WI38 (cell line): ENCODE measurements around the gene GALK2.

Source experiments
- H3K4me3 ChIP-seq: 2 replicates; pipeline ENCODE4 v1.5.1; 2011; ENCODE audit warnings: low read depth, mild to moderate bottlenecking, control low read depth, low read length
- CTCF ChIP-seq: IDR thresholded peaks from 2 replicates; pipeline ENCODE4 v1.5.1; 2012; ENCODE audit warnings: low read depth, mild to moderate bottlenecking, control low read depth, low read length

GALK2 gene

GRCh38 chr15:49323207-49323606 is 153.2 kb downstream of the GALK2 start:
- H3K4me3 ChIP-seq: no peak overlapping the region
- TF ChIP-seq CTCF: no peak

GRCh38 chr15:49327927-49328326 is 157.9 kb downstream of the GALK2 start:
- no peak for TF ChIP-seq CTCF
- H3K4me3 ChIP-seq: no peak overlapping the region

GRCh38 chr15:49328941-49329340 is 158.9 kb downstream of the GALK2 start:
- H3K4me3 ChIP-seq: no peak overlapping the region
- no peak for TF ChIP-seq CTCF

GRCh38 chr15:49330166-49330565 is 160.1 kb downstream of the GALK2 start:
- no peak overlapping the region for H3K4me3 ChIP-seq
- TF ChIP-seq CTCF: no peak

- H3K4me3 ChIP-seq: no peak overlapping the region
- TF ChIP-seq CTCF: no peak
Observed at GRCh38 chr15:49331442-49331841, 161.4 kb downstream of the GALK2 start.

- H3K4me3 ChIP-seq: no peak overlapping the region
- TF ChIP-seq CTCF: no peak
Observed at GRCh38 chr15:49331951-49332350, 161.9 kb downstream of the GALK2 start.

GRCh38 chr15:49339656-49340055 is 169.6 kb downstream of the GALK2 start:
- no peak for TF ChIP-seq CTCF
- no peak overlapping the region for H3K4me3 ChIP-seq
